Body of pancreas (tissue), 4 donors: ENCODE data around the gene SNCAIP.

Experiments used
- POLR2A ChIP-seq, 3 donors: fragments of 450-650 bp; IDR thresholded peaks; one replicate each; pipeline ENCODE4 v1.6.1; 2016; ENCODE audit warnings: antibody characterized with exemption in 3 of 3, mild to moderate bottlenecking in 2 of 3
- TF ChIP-seq, protein P1 (sequence below), 7 experiments: fragments of 450-650 bp in 4 of 7; fragments of 200-600 bp in 3 of 7; sonication (generic) in 3 of 7; IDR thresholded peaks; one replicate each; pipeline ENCODE4 v1.5.1; 2016 to 2019; ENCODE audit warnings: antibody characterized with exemption in 7 of 7

DNA sequence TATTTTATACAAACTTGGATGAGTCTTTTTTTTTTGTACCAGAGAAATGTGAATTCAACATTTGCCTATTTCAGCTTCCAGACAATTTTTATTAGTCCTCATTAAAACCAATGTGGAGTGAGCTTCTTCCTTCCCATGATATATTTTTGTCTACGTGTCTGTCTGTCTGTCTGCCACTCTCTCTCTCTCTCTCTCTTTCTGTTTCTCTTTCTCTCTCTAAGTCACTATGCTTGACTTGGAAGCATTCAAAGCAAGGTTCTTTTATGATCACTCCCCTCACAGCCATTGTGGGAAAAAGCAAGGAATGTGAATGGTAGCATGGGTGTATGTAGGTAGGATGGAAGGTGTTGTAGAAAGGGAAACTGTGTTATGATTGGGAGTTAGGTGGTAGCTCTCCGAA lies 80.2 kb downstream of the SNCAIP start:
- no peak for TF ChIP-seq POLR2A (IDR thresholded peaks at IDR 0.05)
- TF ChIP-seq, protein P1, sequence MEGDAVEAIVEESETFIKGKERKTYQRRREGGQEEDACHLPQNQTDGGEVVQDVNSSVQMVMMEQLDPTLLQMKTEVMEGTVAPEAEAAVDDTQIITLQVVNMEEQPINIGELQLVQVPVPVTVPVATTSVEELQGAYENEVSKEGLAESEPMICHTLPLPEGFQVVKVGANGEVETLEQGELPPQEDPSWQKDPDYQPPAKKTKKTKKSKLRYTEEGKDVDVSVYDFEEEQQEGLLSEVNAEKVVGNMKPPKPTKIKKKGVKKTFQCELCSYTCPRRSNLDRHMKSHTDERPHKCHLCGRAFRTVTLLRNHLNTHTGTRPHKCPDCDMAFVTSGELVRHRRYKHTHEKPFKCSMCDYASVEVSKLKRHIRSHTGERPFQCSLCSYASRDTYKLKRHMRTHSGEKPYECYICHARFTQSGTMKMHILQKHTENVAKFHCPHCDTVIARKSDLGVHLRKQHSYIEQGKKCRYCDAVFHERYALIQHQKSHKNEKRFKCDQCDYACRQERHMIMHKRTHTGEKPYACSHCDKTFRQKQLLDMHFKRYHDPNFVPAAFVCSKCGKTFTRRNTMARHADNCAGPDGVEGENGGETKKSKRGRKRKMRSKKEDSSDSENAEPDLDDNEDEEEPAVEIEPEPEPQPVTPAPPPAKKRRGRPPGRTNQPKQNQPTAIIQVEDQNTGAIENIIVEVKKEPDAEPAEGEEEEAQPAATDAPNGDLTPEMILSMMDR (IDR thresholded peaks at IDR 0.05): no peak
